H1 (cell line): ENCODE results near the gene LRCH3. TPM values are rescaled to one million over a fixed set of nuclear protein-coding genes. Genes with fewer than 3 reads are reported as not detected.

Source experiments
- CTCF ChIA-PET: fragments of 300-600 bp; sonication (Branson Sonifier 250); formaldehyde crosslinking; loops from one replicate; lab custom pipeline; 2021; ENCODE audit not compliant: partially characterized antibody; lab: Charles Lee
- POLR2A ChIA-PET: fragments of 300-600 bp; sonication (Branson Sonifier 250); formaldehyde crosslinking; loops from one replicate; lab custom pipeline; 2021; ENCODE audit warnings: inconsistent platforms; ENCODE audit not compliant: partially characterized antibody; lab: Charles Lee
- DNase-seq, 2 experiments: peaks; one replicate each; pipeline versions ENCODE4 v3.0.0 to v3.0.0-alpha.2; 2010 to 2022; ENCODE audit warnings: low spot score in 2 of 2, low read depth in 1 of 2, mixed read lengths in 1 of 2
- FAIRE-seq: peaks from 2 replicates; lab custom pipeline; 2011; peaks lifted over from hg19 to GRCh38; lab: Jason Lieb, UNC
- H2AFZ ChIP-seq: 2 replicates; pipeline ENCODE4 v1.8.1; 2012; ENCODE audit warnings: low read length, inconsistent platforms
- H2AK5ac ChIP-seq: 2 replicates; pipeline ENCODE4 v1.6.1; 2013; ENCODE audit warnings: low read depth, low read length
- H2BK120ac ChIP-seq: replicated peaks from 2 replicates; pipeline ENCODE3; 2013; ENCODE audit warnings: low read depth, low read length, inconsistent platforms
- H2BK12ac ChIP-seq: 2 replicates; pipeline ENCODE4 v1.6.1; 2013; ENCODE audit warnings: low read depth, low read length
- H2BK15ac ChIP-seq: 2 replicates; pipeline ENCODE4 v1.6.1; 2013; ENCODE audit warnings: low read length
- H2BK20ac ChIP-seq: 2 replicates; pipeline ENCODE4 v1.6.1; 2013; ENCODE audit warnings: low read length
- H2BK5ac ChIP-seq: 2 replicates; pipeline ENCODE4 v1.6.1; 2013; ENCODE audit warnings: low read depth, low read length
- H3K14ac ChIP-seq: 2 replicates; pipeline ENCODE4 v1.6.1; 2013; ENCODE audit warnings: inconsistent platforms; ENCODE audit not compliant: insufficient read length
- H3K18ac ChIP-seq: 2 replicates; pipeline ENCODE4 v1.6.1; 2013; ENCODE audit warnings: low read length; ENCODE audit errors: extremely low read depth
- H3K23ac ChIP-seq: 2 replicates; pipeline ENCODE4 v1.6.1; 2013; ENCODE audit warnings: inconsistent platforms; ENCODE audit not compliant: insufficient read length
- H3K23me2 ChIP-seq: 2 replicates; pipeline ENCODE4 v1.6.1; 2013; ENCODE audit warnings: low read depth, low read length
- H3K27ac ChIP-seq: 2 replicates; pipeline ENCODE4 v1.6.1; 2011; ENCODE audit warnings: low read depth, low read length, inconsistent platforms
- H3K27me3 ChIP-seq, 4 experiments: replicated peaks in 1 of 4; 1 replicate in 1 of 4; 2 replicates in 3 of 4; pipeline versions ENCODE4 v1.6.1 to v1.8.1; 2011 to 2013; ENCODE audit warnings: low read length in 3 of 4, mild to moderate bottlenecking in 3 of 4, inconsistent platforms in 2 of 4, mixed read lengths in 2 of 4, moderate library complexity in 1 of 4; ENCODE audit not compliant: control insufficient read depth in 3 of 4, insufficient read depth in 3 of 4; ENCODE audit errors: extremely low read depth in 1 of 4
- H3K36me3 ChIP-seq, 4 experiments: 2 replicates each; pipeline versions ENCODE4 v1.6.1 to v1.8.1; 2011 to 2013; ENCODE audit warnings: mild to moderate bottlenecking in 4 of 4, low read length in 3 of 4, moderate library complexity in 2 of 4, control low read depth in 1 of 4, inconsistent platforms in 1 of 4; ENCODE audit not compliant: insufficient read depth in 4 of 4, control insufficient read depth in 2 of 4
- H3K4ac ChIP-seq: replicated peaks from 2 replicates; pipeline ENCODE3; 2013; ENCODE audit warnings: low read length, low read depth, mixed read lengths, inconsistent platforms; ENCODE audit not compliant: insufficient read length
- H3K4me1 ChIP-seq, 4 experiments: replicated peaks in 1 of 4; 1 replicate in 1 of 4; 2 replicates in 3 of 4; pipeline versions ENCODE4 v1.6.1 to v1.8.1; 2011 to 2013; ENCODE audit warnings: low read length in 3 of 4, inconsistent platforms in 2 of 4, mixed read lengths in 1 of 4; ENCODE audit not compliant: insufficient read depth in 4 of 4, control insufficient read depth in 3 of 4
- H3K4me2 ChIP-seq, 2 experiments: 2 replicates each; pipeline versions ENCODE4 v1.6.1 to v1.8.1; 2011 to 2013; ENCODE audit warnings: low read depth in 2 of 2, low read length in 2 of 2, control low read depth in 1 of 2, inconsistent platforms in 1 of 2, mild to moderate bottlenecking in 1 of 2; ENCODE audit not compliant: insufficient read depth in 1 of 2
- H3K4me3 ChIP-seq, 4 experiments: fragments of 200-600, 300-600 bp in 1 of 4; sonication (generic), shearing (Covaris generic), sonication (Bioruptor Twin) in 1 of 4; 2 replicates each; pipeline versions ENCODE4 v1.5.1 to v1.8.1; 2011 to 2016; ENCODE audit warnings: low read length in 4 of 4, low read depth in 3 of 4, control low read depth in 2 of 4, inconsistent platforms in 2 of 4, mild to moderate bottlenecking in 2 of 4, mixed read lengths in 1 of 4, moderate library complexity in 1 of 4; ENCODE audit not compliant: insufficient read depth in 2 of 4; ENCODE audit errors: extremely low read depth in 1 of 4
- H3K56ac ChIP-seq: replicated peaks from 2 replicates; pipeline ENCODE3; 2013; ENCODE audit warnings: low read depth, mild to moderate bottlenecking, mixed read lengths, low read length, inconsistent platforms; ENCODE audit not compliant: insufficient read length
- H3K79me1 ChIP-seq: 2 replicates; pipeline ENCODE4 v1.6.1; 2013; ENCODE audit warnings: low read depth, low read length, control low read depth
- H3K79me2 ChIP-seq, 2 experiments: 2 replicates each; pipeline versions ENCODE4 v1.6.1 to v1.8.1; 2012 to 2013; ENCODE audit warnings: low read length in 2 of 2, mild to moderate bottlenecking in 2 of 2, inconsistent platforms in 1 of 2; ENCODE audit not compliant: insufficient read depth in 2 of 2, control insufficient read depth in 1 of 2
- H3K9ac ChIP-seq, 4 experiments: replicated peaks in 1 of 4; 1 replicate in 1 of 4; 2 replicates in 3 of 4; pipeline versions ENCODE4 v1.6.1 to v1.8.1; 2011 to 2013; ENCODE audit warnings: low read depth in 3 of 4, low read length in 3 of 4, control low read depth in 2 of 4, mild to moderate bottlenecking in 2 of 4, moderate library complexity in 2 of 4, inconsistent platforms in 1 of 4; ENCODE audit errors: extremely low read depth in 1 of 4
- H3K9me3 ChIP-seq, 2 experiments: 2 replicates each; pipeline versions ENCODE4 v1.6.1 to v1.8.1; 2012 to 2013; ENCODE audit warnings: mild to moderate bottlenecking in 2 of 2, moderate library complexity in 2 of 2, control low read depth in 1 of 2, inconsistent platforms in 1 of 2, low read depth in 1 of 2, low read length in 1 of 2, mixed read lengths in 1 of 2; ENCODE audit not compliant: insufficient read depth in 2 of 2
- H4K20me1 ChIP-seq, 2 experiments: replicated peaks in 1 of 2; 2 replicates each; pipeline versions ENCODE3 to v1.8.1; 2011 to 2013; ENCODE audit warnings: inconsistent platforms in 2 of 2, low read length in 2 of 2, mild to moderate bottlenecking in 1 of 2; ENCODE audit not compliant: insufficient read depth in 2 of 2, control insufficient read depth in 1 of 2
- H4K5ac ChIP-seq: 2 replicates; pipeline ENCODE4 v1.6.1; 2013; ENCODE audit warnings: low read length, low read depth, mixed read lengths, inconsistent platforms; ENCODE audit not compliant: insufficient read length
- H4K8ac ChIP-seq: 2 replicates; pipeline ENCODE4 v1.8.0; 2013; ENCODE audit warnings: mild to moderate bottlenecking, moderate library complexity, low read length, inconsistent platforms; ENCODE audit not compliant: insufficient read depth; ENCODE audit errors: extremely low read depth
- H4K91ac ChIP-seq: replicated peaks from 2 replicates; pipeline ENCODE3; 2013; ENCODE audit warnings: low read length, mixed read lengths, inconsistent platforms; ENCODE audit not compliant: insufficient read length
- ASH2L ChIP-seq: fragments of 200-600, 300-600 bp; sonication (generic); IDR thresholded peaks from one replicate; pipeline ENCODE4 v1.7.1; 2017; ENCODE audit warnings: low read length
- CHD1 ChIP-seq: IDR thresholded peaks from 2 replicates; pipeline ENCODE4 v1.6.1; 2012; ENCODE audit warnings: low read depth, low read length, improper control_type of control experiment
- EZH2 ChIP-seq: fragments of 200-600 bp; sonication (generic); IDR thresholded peaks from 2 replicates; pipeline ENCODE4 v1.7.1; 2012; ENCODE audit warnings: low read depth, mild to moderate bottlenecking, moderate library complexity, low read length, inconsistent platforms; ENCODE audit not compliant: severe bottlenecking
- RFX5 ChIP-seq: IDR thresholded peaks from 2 replicates; pipeline ENCODE4 v1.6.1; 2011; ENCODE audit warnings: low read depth, low read length, improper control_type of control experiment, borderline replicate concordance
- SP4 ChIP-seq: IDR thresholded peaks from 2 replicates; pipeline ENCODE4 v1.6.1; 2012; ENCODE audit warnings: low read length, inconsistent platforms
- TAF7 ChIP-seq: optimal IDR thresholded peaks from 2 replicates; pipeline ENCODE3; 2011; ENCODE audit warnings: low read depth, mild to moderate bottlenecking, inconsistent platforms, low read length, moderate library complexity, borderline replicate concordance
- WGBS, 2 experiments: shearing (Covaris generic) in 1 of 2; methylation state at CpG; one replicate each; pipeline versions ENCODE4 v1.1.6 to v1.1.7; 2013 to 2015; ENCODE audit warnings: low lambda C conversion rate in 2 of 2, mixed read lengths in 2 of 2, inconsistent platforms in 1 of 2, low coverage in 1 of 2, missing lambda C conversion rate in 1 of 2; ENCODE audit not compliant: insufficient replicate concordance in 2 of 2, insufficient coverage in 1 of 2, insufficient read length in 1 of 2; ENCODE audit errors: extremely low coverage in 1 of 2, missing lambda C conversion rate in 1 of 2; 5-methylcytosine and 5-hydroxymethylcytosine counted together
- long read RNA-seq, 2 experiments: library from RNA in 1 of 2; library from capped mRNA in 1 of 2; stranded (forward); transcript quantifications; one replicate each; pipeline ENCODE4 v2.0.0, GENCODE V29; 2021; ENCODE audit warnings: inconsistent platforms in 1 of 2
- polyA minus RNA-seq, 3 experiments: library from RNA; depleted of rRNA, polyadenylated mRNA; stranded (reverse); fragments of >200 nt; gene quantifications; 1 replicate in 2 of 3; 2 replicates in 1 of 3; pipeline ENCODE4 v1.2.3, GENCODE V29; 2011
- polyA plus RNA-seq, 7 experiments: library from polyadenylated mRNA; depleted of rRNA in 3 of 7; stranded (reverse) in 5 of 7; unstranded in 2 of 7; fragments of >200 nt in 5 of 7; fragments of 200-250 nt in 2 of 7; gene quantifications; 1 replicate in 5 of 7; 2 replicates in 1 of 7; 4 replicates in 1 of 7; pipeline versions ENCODE4 v1.2.1 to v1.2.3, GENCODE V29; 2011 to 2013; ENCODE audit warnings: missing spikeins in 2 of 7, mixed read lengths in 2 of 7
- total RNA-seq: library from RNA; stranded (reverse); fragmentation: NEBNext Ultra II Directional; extraction: Animal tissue kit (Norgen Biotek cat#: 25700); gene quantifications from 2 replicates; pipeline ENCODE4 v1.2.1, GENCODE V29; 2021
- TF ChIP-seq, protein P1 (sequence below): IDR thresholded peaks from 2 replicates; pipeline ENCODE4 v1.6.1; 2011; ENCODE audit warnings: low read depth, mild to moderate bottlenecking, low read length; ENCODE audit not compliant: insufficient read depth

Gene LRCH3
- 48.2 and 66.0 TPM in 2 replicates for total RNA-seq
- 58.4 and 81.0 TPM in 2 replicates for polyA plus RNA-seq (2011; rRNA removed)
- polyA plus RNA-seq (2011; cell fraction: cytosol; rRNA removed): 85.5 TPM
- 129 TPM for polyA plus RNA-seq (2011; cell fraction: nucleus; rRNA removed)
- 25.9 to 43.4 TPM (median 32.7 TPM) in 4 replicates for polyA plus RNA-seq (2012, experiment 1 of 2)
- polyA plus RNA-seq (2012, experiment 2 of 2): 16.8 TPM
- polyA plus RNA-seq (2013, experiment 1 of 2): 26.5 TPM
- 30.8 TPM for polyA plus RNA-seq (2013, experiment 2 of 2)
- 215 and 248 TPM in 2 replicates for polyA minus RNA-seq (2011; rRNA and poly(A)+ RNA removed)
- polyA minus RNA-seq (2011; cell fraction: cytosol; rRNA and poly(A)+ RNA removed): 56.8 TPM
- polyA minus RNA-seq (2011; cell fraction: nucleus; rRNA and poly(A)+ RNA removed): 82.6 TPM
- long read RNA-seq, experiment 1, partial matches to known transcripts: 0 of 12 reads
- long read RNA-seq, experiment 1, other reads (novel, unspliced or antisense): 11 of 12 reads
- long read RNA-seq, experiment 2, partial matches to known transcripts: 2 of 4 reads
- long read RNA-seq, experiment 2, other reads (novel, unspliced or antisense): 2 of 4 reads

DNA sequence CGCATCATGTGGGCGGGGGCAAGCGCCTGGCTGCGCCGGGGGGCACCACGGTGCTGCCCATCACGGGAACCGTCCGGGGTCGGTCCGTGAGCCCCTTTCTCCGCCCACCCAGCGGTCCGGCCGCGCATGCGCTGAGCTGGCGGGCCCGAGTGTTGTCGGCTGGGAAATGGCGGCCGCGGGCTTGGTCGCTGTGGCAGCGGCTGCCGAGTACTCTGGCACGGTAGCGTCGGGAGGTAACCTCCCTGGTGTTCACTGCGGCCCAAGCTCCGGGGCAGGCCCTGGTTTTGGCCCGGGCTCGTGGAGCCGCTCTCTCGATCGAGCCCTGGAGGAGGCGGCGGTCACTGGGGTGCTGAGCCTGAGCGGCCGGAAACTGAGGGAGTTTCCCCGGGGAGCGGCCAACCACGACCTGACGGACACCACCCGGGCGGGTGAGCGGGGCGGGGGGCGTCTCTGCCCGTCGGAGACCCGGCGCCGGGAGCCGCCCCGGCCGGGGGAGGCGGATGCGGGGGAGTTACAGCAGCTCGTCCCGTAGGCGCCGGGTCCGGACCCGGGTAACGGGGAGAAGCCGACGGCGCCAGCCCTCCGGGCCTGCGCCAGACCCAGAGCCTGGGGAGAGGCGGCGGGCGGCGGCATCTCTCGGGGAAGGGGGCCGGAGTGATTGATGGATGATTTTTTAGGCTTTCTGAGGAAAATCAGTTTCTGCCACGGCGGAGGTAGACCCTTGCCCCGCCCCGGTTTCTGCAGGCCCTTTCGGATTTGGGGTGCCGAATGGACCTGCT lies at the start of gene LRCH3:
LRCH3 (plus strand) TSS at position 142 of the 779 bp plus-strand sequence; CDS start at position 167, 25 bp downstream.
- peak; percentile 58 to 98 for DNase-seq
- WGBS, 2 experiments: 3% methylated on average over 56 of the region's 83 CpGs; no CpG with 5 or more reads in 1 of the 2 experiments
- H3K79me2 ChIP-seq: peaks cover 6 to 45% of the 10 kb centered on the region in 2 experiments
- TF ChIP-seq, protein P1, sequence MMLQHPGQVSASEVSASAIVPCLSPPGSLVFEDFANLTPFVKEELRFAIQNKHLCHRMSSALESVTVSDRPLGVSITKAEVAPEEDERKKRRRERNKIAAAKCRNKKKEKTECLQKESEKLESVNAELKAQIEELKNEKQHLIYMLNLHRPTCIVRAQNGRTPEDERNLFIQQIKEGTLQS: no peak
- TF ChIP-seq TAF7 (peak; percentile 92), SP4 (no peak), EZH2 (no peak), RFX5 (no peak), CHD1 (no peak), ASH2L (peak; percentile 92)

More for the DNA sequence above, at the start of gene LRCH3:
- Histone ChIP-seq H3K4ac (no peak within 1 kb of the TSS), H3K27me3 (no peaks in the 10 kb centered on the region), H2BK20ac (no peak within 1 kb of the TSS), H2BK12ac (peak within 1 kb of the TSS; percentile 33; the same call in 1 of the 2 replicates), H3K4me1 (no peaks in the 10 kb centered on the region), H4K8ac (peak within 1 kb of the TSS; percentile 99; the same call in 1 of the 2 replicates), H3K23me2 (no peaks in the 10 kb centered on the region), H2AFZ (0 out of 2 replicates have a peak within 1 kb of the TSS, but pooled peaks have one; percentile 67), H2BK120ac (no peak within 1 kb of the TSS), H3K9me3 (no peaks in the 10 kb centered on the region), H2BK5ac (peak within 1 kb of the TSS; percentile 89; the same call in 1 of the 2 replicates), H4K91ac (no peak within 1 kb of the TSS), H4K20me1 (peaks cover 0 to 4% of the 10 kb centered on the region in 2 experiments), H3K23ac (no peak within 1 kb of the TSS), H3K14ac (no peak within 1 kb of the TSS), H3K18ac (peak within 1 kb of the TSS; percentile 84; the same call in 1 of the 2 replicates), H3K36me3 (no peaks in the 10 kb centered on the region), H3K4me3 (peak within 1 kb of the TSS; percentile 77 to 98 (median 93)), H2BK15ac (peak within 1 kb of the TSS; percentile 89; the same call in 1 of the 2 replicates), H3K4me2 (peak within 1 kb of the TSS; percentile 78 to 89), H4K5ac (peak within 1 kb of the TSS; percentile 96), H3K27ac (peak within 1 kb of the TSS; percentile 91), H3K56ac (peak within 1 kb of the TSS; percentile 70), H2AK5ac (no peak within 1 kb of the TSS), H3K79me1 (no peaks in the 10 kb centered on the region), H3K9ac (peak within 1 kb of the TSS; percentile 90 to 98 (median 96))
- POLR2A ChIA-PET: interaction anchor here (0.6 to 1.5 kb wide), 16 partner anchors 10 to 250 kb away, joined by 3 to 8 read pairs (median 3); partner anchors contain the start of genes FYTTD1 and RUBCN
- FAIRE-seq: no peak
- CTCF ChIA-PET: interaction anchor here (0.6 to 1.5 kb wide), 2 partner anchors 11 to 18 kb away, joined by 3 to 4 read pairs; no protein-coding TSS in a partner anchor
